NCI-H1092 treated with DMSO at 0.1 percent for 48 hours (cell line): Measurements from ENCODE around the gene FAM186B.
A peak's percentile ranks its signal among the peaks of the same experiment; 100 is the strongest.
"Not testable (repeated sequence)": the region's sequence is repeated elsewhere in the genome, so short reads cannot be mapped to it uniquely, and the experiment has no call there.

Experiments
- DNase-seq: peaks from one replicate; lab custom pipeline; 2025; lab: John Stamatoyannopoulos, UW

Gene FAM186B

GRCh38 chr12:49605539-49605938 is at the start of gene FAM186B:
TSS of gene FAM186B (minus strand) at chr12:49605639. CDS start at chr12:49605477, 162 bp downstream.
- DNase-seq: not testable (repeated sequence)

GRCh38 chr12:49654715-49655114 is 49.3 kb upstream of the FAM186B start:
- no peak for DNase-seq

- no peak for DNase-seq
Measured at GRCh38 chr12:49652921-49653520, 47.6 kb upstream of the FAM186B start.

GRCh38 chr12:49651855-49652254 is 46.4 kb upstream of the FAM186B start:
- DNase-seq: peak; percentile 8

- no peak for DNase-seq
Measured at GRCh38 chr12:49649892-49650291, 44.5 kb upstream of the FAM186B start.

GRCh38 chr12:49649445-49649844 is 44.0 kb upstream of the FAM186B start:
- no peak for DNase-seq

GRCh38 chr12:49648712-49649003 is 43.2 kb upstream of the FAM186B start:
- no peak for DNase-seq

GRCh38 chr12:49647827-49648711 is 42.6 kb upstream of the FAM186B start:
- DNase-seq: no peak

GRCh38 chr12:49646871-49647654 is 41.6 kb upstream of the FAM186B start:
- no peak for DNase-seq

- no peak for DNase-seq
Measured at GRCh38 chr12:49646331-49646830, 40.9 kb upstream of the FAM186B start.

GRCh38 chr12:49645146-49646039 is 40.0 kb upstream of the FAM186B start:
- no peak for DNase-seq

GRCh38 chr12:49644620-49644994 is 39.2 kb upstream of the FAM186B start:
- DNase-seq: peak; percentile 51

- DNase-seq: no peak
Measured at GRCh38 chr12:49643961-49644619, 38.7 kb upstream of the FAM186B start.

- no peak for DNase-seq
Measured at GRCh38 chr12:49643135-49643534, 37.7 kb upstream of the FAM186B start.

- no peak for DNase-seq
Measured at GRCh38 chr12:49642370-49642802, 36.9 kb upstream of the FAM186B start.

GRCh38 chr12:49641748-49642369 is 36.4 kb upstream of the FAM186B start:
- DNase-seq: no peak

- DNase-seq: peak; percentile 45
Measured at GRCh38 chr12:49636979-49637755, 31.7 kb upstream of the FAM186B start.

GRCh38 chr12:49636574-49636973 is 31.1 kb upstream of the FAM186B start:
- DNase-seq: no peak

GRCh38 chr12:49635656-49636055 is 30.2 kb upstream of the FAM186B start:
- no peak for DNase-seq

- no peak for DNase-seq
Measured at GRCh38 chr12:49635036-49635435, 29.6 kb upstream of the FAM186B start.
